OCI-LY7 (cell line): ENCODE measurements around the gene TMEM123. TPM values are rescaled to one million over a fixed set of nuclear protein-coding genes. Genes with fewer than 3 reads are reported as not detected.

Source experiments
- BruUV-seq: library from RNA; stranded (reverse); fragments of 400-500 nt; replicated peaks from 2 replicates; lab custom pipeline; 2021; lab: Mats Ljungman, UMichigan
- CTCF ChIA-PET: fragments of 300-600 bp; sonication (Branson Sonifier 250); formaldehyde crosslinking; loops from one replicate; lab custom pipeline; 2022; ENCODE audit warnings: antibody characterized with exemption; ENCODE audit not compliant: unreplicated experiment; lab: Charles Lee
- POLR2A ChIA-PET: fragments of 300-600 bp; sonication (Branson Sonifier 250); formaldehyde crosslinking; loops from one replicate; lab custom pipeline; 2022; ENCODE audit warnings: antibody characterized with exemption; lab: Charles Lee
- DNase-seq: peaks from one replicate; pipeline ENCODE4 v3.0.0-alpha.2; 2015; ENCODE audit warnings: low spot score
- H2AFZ ChIP-seq: fragments of 200-600 bp; sonication (generic), shearing (Covaris generic); 2 replicates; pipeline ENCODE4 v1.6.1; 2014; ENCODE audit warnings: mild to moderate bottlenecking, antibody characterized with exemption, low read length, moderate library complexity
- H3K27ac ChIP-seq: fragments of 200-600 bp; sonication (generic); 2 replicates; pipeline ENCODE4 v1.5.1; 2014; ENCODE audit warnings: mixed run types, low read depth, mild to moderate bottlenecking, moderate library complexity, low read length, inconsistent platforms; ENCODE audit not compliant: poor library complexity, severe bottlenecking
- H3K36me3 ChIP-seq: fragments of 200-600 bp; sonication (generic); 2 replicates; pipeline ENCODE4 v1.6.1; 2014; ENCODE audit warnings: mild to moderate bottlenecking, antibody characterized with exemption, low read length, moderate library complexity, mixed read lengths; ENCODE audit not compliant: insufficient read depth
- H3K4me1 ChIP-seq: fragments of 200-600 bp; sonication (generic); 2 replicates; pipeline ENCODE4 v1.5.1; 2014; ENCODE audit warnings: mild to moderate bottlenecking, low read length; ENCODE audit not compliant: insufficient read depth, poor library complexity, severe bottlenecking
- H3K4me2 ChIP-seq: fragments of 200-600 bp; sonication (generic); 2 replicates; pipeline ENCODE4 v1.6.1; 2014; ENCODE audit warnings: mild to moderate bottlenecking, low read length
- H3K4me3 ChIP-seq: fragments of 200-600 bp; sonication (generic); 2 replicates; pipeline ENCODE4 v1.5.1; 2014; ENCODE audit warnings: mild to moderate bottlenecking, low read depth, low read length; ENCODE audit not compliant: poor library complexity, severe bottlenecking
- H3K79me2 ChIP-seq: fragments of 200-600 bp; sonication (generic); 2 replicates; pipeline ENCODE4 v1.6.1; 2016; ENCODE audit warnings: low read depth, mild to moderate bottlenecking, low read length, moderate library complexity, mixed read lengths; ENCODE audit not compliant: insufficient read depth
- H3K9me2 ChIP-seq: fragments of 200-600 bp; sonication (generic); 2 replicates; pipeline ENCODE4 v1.6.1; 2016; ENCODE audit warnings: mild to moderate bottlenecking, low read length, mixed read lengths; ENCODE audit not compliant: insufficient read depth
- H3K9me3 ChIP-seq: fragments of 200-600 bp; sonication (generic); 2 replicates; pipeline ENCODE4 v1.6.1; 2014; ENCODE audit warnings: mild to moderate bottlenecking, mixed run types, low read length, mixed read lengths
- H4K20me1 ChIP-seq: fragments of 200-600 bp; sonication (generic); 2 replicates; pipeline ENCODE4 v1.6.1; 2014; ENCODE audit warnings: mild to moderate bottlenecking, antibody characterized with exemption, low read length, moderate library complexity, mixed read lengths; ENCODE audit not compliant: insufficient read depth
- CTCF ChIP-seq: fragments of 200-600 bp; sonication (generic); conservative IDR thresholded peaks from 2 replicates; pipeline ENCODE4 v1.5.1; 2014; ENCODE audit warnings: mild to moderate bottlenecking, antibody characterized with exemption, low read length, moderate library complexity, mixed read lengths
- EZH2phosphoT487 ChIP-seq: fragments of 200-600 bp; sonication (generic); IDR thresholded peaks from 2 replicates; pipeline ENCODE4 v1.6.1; 2018; ENCODE audit warnings: low read depth, borderline replicate concordance, mild to moderate bottlenecking, mixed run types, antibody characterized with exemption, low read length, moderate library complexity, mixed read lengths
- intact Hi-C: fragments of 100-400 bp; cut with micrococcal nuclease; formaldehyde crosslinking; loops from one replicate; pipeline ENCODE4 v1.10.0; 2022; ENCODE audit not compliant: unreplicated experiment
- total RNA-seq, 2 experiments: library from RNA; depleted of rRNA in 1 of 2; stranded (reverse); fragments of >200 nt in 1 of 2; shearing (Covaris generic) in 1 of 2; gene quantifications; 2 replicates each; pipeline ENCODE4 v1.2.3, GENCODE V29; 2014 to 2022

TMEM123 gene
- total RNA-seq, 2 experiments from 2014 or later, result 127 to 232 TPM

- Histone ChIP-seq H2AFZ (no peak overlapping the region), H3K36me3 (peaks cover 53% of the 10 kb centered on the region), H3K27ac (no peak overlapping the region), H3K9me3 (no peaks in the 10 kb centered on the region), H3K4me3 (no peak overlapping the region), H3K9me2 (no peaks in the 10 kb centered on the region), H3K4me2 (no peak overlapping the region), H3K4me1 (peaks cover 6% of the 10 kb centered on the region), H4K20me1 (no peaks in the 10 kb centered on the region), H3K79me2 (no peaks in the 10 kb centered on the region)
- intact Hi-C loops, result loop anchor here (5.0 kb wide), 1 partner anchor 244 kb away; no protein-coding TSS in a partner anchor
- ChIA-PET CTCF (no interaction called here), POLR2A (interaction anchor here (0.5 to 2.6 kb wide), 8 partner anchors 9 to 245 kb away, joined by 3 to 9 read pairs (median 4); no protein-coding TSS in a partner anchor)
- DNase-seq, result no peak
- no TSS peak for BruUV-seq
- TF ChIP-seq EZH2phosphoT487 (no peak), CTCF (no peak)
Observed at GRCh38 chr11:102368472-102368871, 84.1 kb downstream of the TMEM123 start.

- peak; percentile 63 for DNase-seq
- intact Hi-C loops, result loop anchor here (1.0 to 5.0 kb wide), 2 partner anchors 128 to 245 kb away; no protein-coding TSS in a partner anchor
- Histone ChIP-seq H3K9me2 (no peaks in the 10 kb centered on the region), H2AFZ (no peak overlapping the region), H3K36me3 (peaks cover 64% of the 10 kb centered on the region), H3K27ac (no peak overlapping the region), H3K79me2 (no peaks in the 10 kb centered on the region), H3K4me1 (peaks cover 6% of the 10 kb centered on the region), H3K4me2 (no peak overlapping the region), H4K20me1 (no peaks in the 10 kb centered on the region), H3K4me3 (no peak overlapping the region), H3K9me3 (no peaks in the 10 kb centered on the region)
- POLR2A ChIA-PET, result interaction anchor here (0.6 to 2.6 kb wide), 14 partner anchors 9 to 246 kb away, joined by 3 to 9 read pairs (median 4); no protein-coding TSS in a partner anchor
- TF ChIP-seq EZH2phosphoT487 (no peak), CTCF (peak; percentile 77)
- CTCF ChIA-PET, result interaction anchor here (1.4 to 1.9 kb wide), 2 partner anchors 25 to 246 kb away, joined by 7 to 16 read pairs; no protein-coding TSS in a partner anchor
- BruUV-seq, result no TSS peak
Observed at GRCh38 chr11:102367364-102367763, 85.2 kb downstream of the TMEM123 start.

- no TSS peak for BruUV-seq
- Histone ChIP-seq H3K27ac (no peak overlapping the region), H3K79me2 (no peaks in the 10 kb centered on the region), H3K4me3 (no peak overlapping the region), H3K9me3 (no peaks in the 10 kb centered on the region), H3K36me3 (peaks cover 78% of the 10 kb centered on the region), H4K20me1 (no peaks in the 10 kb centered on the region), H3K4me2 (no peak overlapping the region), H3K4me1 (peaks cover 23% of the 10 kb centered on the region), H3K9me2 (no peaks in the 10 kb centered on the region), H2AFZ (no peak overlapping the region)
- ChIA-PET CTCF (interaction anchor here (0.9 kb wide), 1 partner anchor 131 kb away, joined by 3 read pairs; no protein-coding TSS in a partner anchor), POLR2A (interaction anchor here (0.8 to 1.3 kb wide), 3 partner anchors 15 to 81 kb away, joined by 3 read pairs; no protein-coding TSS in a partner anchor)
- no peak for DNase-seq
- intact Hi-C loops, result loop anchor here (5.0 kb wide), 1 partner anchor 247 kb away; no protein-coding TSS in a partner anchor
- TF ChIP-seq CTCF (no peak), EZH2phosphoT487 (no peak)
Observed at GRCh38 chr11:102364991-102365390, 87.6 kb downstream of the TMEM123 start.
